Activated gamma-delta T cell (primary cell): ENCODE measurements around the gene TAC4.
A peak's percentile ranks its signal among the peaks of the same experiment; 100 is the strongest.

ENCODE experiments used
- DNase-seq: peaks from one replicate; lab custom pipeline; 2025; lab: John Stamatoyannopoulos, UW
- total RNA-seq, 2 donors: gene quantifications; one replicate each; lab custom pipeline; 2026; lab: John Stamatoyannopoulos, UW

Gene TAC4, protein sequence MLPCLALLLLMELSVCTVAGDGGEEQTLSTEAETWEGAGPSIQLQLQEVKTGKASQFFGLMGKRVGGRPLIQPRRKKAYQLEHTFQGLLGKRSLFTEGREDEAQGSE
- total RNA-seq: 0 reads per million in 2 donors

GRCh38 chr17:49848019-49848473 is at the start of gene TAC4:
TSS of gene TAC4 (minus strand) at chr17:49848069. CDS start at chr17:49848017, 52 bp downstream.
- DNase-seq: no peak

GRCh38 chr17:49896860-49897259 is 49.0 kb upstream of the TAC4 start:
- no peak for DNase-seq

DNA sequence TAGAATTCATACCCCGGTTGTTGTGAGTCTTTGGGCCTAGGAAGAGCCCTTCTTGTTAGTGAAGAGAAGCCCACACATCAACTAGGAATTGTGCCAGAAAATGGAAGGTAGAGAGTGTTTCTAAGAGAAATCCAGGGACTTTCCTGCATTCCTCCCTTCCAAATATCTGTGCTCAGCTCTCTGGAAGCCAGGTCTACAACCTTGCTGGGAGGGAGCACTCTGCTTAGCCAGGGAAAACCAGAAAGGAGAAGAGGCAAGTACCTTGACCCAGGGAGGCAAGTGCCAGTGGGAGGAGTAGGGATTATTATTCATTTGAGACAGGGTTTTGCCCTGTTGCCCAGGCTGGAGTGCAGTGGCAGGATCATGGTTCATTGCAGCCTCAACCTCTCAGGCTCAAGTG is 48.4 kb upstream of the TAC4 start:
- DNase-seq: no peak

GRCh38 chr17:49895812-49896211 is 47.9 kb upstream of the TAC4 start:
- no peak for DNase-seq

- no peak for DNase-seq
Observed at GRCh38 chr17:49894761-49895160, 46.9 kb upstream of the TAC4 start.

- DNase-seq: no peak
Observed at GRCh38 chr17:49891694-49892389, 44.0 kb upstream of the TAC4 start.

DNA sequence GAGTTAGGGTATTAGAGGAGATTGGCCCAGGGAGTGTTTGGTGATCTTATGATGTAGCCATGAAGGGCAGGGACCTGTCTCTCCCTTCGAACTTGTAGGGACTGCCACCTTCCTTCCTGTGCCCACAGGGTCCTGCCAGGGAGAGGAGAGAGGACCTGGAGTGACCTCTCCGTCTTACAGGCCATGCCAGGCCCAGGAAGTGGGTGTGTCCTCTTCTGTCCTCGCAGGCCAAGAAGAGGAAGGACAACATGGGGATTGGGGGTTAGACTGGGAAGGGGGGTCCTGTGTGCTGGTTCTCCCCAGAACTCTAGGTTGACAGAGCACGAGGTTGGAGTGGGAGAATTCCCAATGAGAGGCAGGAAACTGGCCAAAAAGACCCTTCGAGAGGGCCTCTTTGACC is 43.4 kb upstream of the TAC4 start:
- no peak for DNase-seq

DNA sequence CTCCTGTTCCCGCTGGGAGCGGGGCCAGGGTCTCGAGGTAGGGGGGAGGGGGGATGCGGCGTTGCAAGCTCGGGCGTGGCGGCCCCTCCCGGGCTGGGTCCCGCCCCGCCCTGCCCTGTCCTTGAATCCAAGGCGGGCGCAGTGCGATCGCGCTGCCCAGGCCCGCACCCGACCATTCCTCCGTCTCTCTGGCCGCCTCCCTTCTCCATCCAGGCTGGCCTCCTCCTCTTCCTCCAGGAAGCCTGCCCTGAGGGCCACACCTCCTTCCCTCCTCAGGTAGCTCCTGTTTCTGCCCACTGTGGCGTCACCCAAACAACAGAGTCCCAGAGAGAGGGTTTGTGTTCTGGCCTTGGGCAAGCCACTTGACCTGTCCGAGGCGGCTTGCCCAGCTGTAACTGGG is 43.0 kb upstream of the TAC4 start:
- no peak for DNase-seq

- DNase-seq: no peak
Observed at GRCh38 chr17:49890077-49890821, 42.4 kb upstream of the TAC4 start.

- DNase-seq: no peak
Observed at GRCh38 chr17:49889500-49889899, 41.6 kb upstream of the TAC4 start.

DNA sequence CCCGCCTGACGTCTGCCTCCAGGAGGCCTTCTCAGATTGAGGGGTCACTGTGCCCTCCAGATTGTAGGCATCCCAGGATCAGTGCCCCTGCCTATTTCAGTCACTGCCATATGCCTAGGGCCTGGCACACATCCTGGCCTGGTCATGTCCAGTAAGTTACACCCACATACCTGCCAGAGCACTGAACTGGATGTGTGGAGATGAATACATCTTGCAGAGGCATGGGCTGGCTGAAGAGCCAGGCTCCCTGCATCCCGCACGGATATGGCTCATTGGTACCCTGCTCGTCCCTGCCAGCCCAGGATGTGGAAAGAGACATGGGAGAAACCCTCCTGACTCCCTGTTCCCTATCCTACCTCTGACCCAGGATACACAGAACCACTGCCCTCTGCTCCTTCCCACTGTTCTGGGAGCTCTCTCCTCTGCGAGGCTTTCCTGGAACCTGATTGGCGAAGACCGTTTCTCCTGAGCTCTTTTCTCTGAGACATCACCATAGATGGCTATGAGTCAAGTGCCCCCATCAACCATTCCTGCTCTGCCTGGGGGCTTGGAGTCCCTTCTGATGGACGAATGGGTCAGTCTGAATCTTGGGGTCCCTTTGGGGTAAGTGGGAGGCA is 40.0 kb upstream of the TAC4 start:
- DNase-seq: no peak

GRCh38 chr17:49887086-49887743 is 39.3 kb upstream of the TAC4 start:
- no peak for DNase-seq

DNA sequence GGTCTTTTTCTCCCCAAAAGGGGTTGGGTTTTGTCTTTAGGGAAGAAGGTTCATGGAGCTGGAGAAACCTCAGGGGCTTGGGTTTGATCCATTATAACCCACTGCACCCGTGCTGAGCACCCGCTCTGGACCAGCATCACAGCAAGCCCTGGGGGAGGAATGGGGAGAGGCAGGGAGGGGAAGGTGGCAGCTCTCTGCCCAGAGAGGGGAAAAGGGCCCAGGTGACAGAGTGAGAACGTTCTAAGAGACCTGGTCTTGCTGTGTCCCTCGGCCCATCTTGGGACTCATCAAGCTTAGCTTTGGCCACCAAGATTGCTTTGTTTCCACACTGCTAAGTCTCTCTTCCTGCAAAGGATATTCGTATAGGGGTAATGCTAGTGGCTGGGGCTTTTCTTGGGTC is 38.2 kb upstream of the TAC4 start:
- DNase-seq: no peak

DNA sequence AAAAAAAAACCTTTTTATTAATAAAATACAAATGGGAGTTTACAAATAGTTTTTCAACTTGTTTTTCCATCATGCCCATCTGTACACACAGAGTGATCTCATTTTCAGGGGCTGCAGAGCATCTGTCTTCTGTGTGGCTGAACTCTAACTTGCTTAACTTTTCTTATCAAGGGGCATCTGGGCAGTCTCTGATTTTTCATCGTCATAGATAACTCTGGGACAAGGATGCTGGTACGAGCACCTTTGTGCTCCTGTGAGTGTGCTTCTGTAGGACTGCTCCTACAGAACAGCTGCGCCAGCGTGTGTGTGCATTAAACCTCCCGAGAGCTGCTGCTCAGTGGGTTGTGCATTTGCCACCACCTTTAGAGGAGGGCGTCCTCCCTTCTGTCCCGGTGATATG is 34.6 kb upstream of the TAC4 start:
- no peak for DNase-seq

- DNase-seq: no peak
Observed at GRCh38 chr17:49881054-49881402, 33.2 kb upstream of the TAC4 start.

DNA sequence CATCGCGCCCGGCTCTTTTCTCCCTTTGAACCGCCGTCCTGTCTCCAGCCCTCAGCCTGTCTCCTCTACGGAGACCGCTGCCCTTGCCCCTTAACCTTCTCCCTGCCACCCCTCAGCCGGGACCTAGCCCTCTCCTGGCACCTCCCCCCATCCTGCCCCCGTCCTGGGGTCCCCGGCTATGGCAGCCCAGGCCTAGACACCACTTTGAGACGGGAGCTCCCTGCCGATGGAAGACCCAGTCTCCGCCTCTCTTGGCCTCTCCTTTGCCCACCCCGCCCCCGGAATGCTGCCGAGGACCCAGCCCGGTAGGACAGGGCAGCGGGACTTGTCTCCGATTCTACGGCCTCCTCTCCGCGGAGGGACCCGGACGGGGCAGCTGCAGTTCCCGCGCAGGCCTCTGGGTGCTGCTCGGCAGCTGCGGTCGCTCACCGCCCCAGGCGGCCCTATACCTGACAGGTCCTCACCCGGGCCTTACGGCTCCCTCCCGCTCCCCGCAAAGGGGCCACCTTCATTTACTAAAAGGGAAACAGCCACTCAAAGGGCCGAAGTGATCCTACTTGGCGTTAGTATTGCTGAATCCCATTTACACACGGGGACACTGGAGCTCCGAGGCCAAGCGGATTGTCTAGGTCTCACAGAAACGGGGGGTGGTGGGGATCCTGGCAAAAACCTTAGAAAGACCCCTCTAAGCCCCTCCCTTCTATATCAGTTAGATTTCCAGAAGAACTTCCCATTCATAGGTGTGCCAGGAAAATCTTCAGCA is 32.6 kb upstream of the TAC4 start:
- peak; percentile 36 for DNase-seq

DNA sequence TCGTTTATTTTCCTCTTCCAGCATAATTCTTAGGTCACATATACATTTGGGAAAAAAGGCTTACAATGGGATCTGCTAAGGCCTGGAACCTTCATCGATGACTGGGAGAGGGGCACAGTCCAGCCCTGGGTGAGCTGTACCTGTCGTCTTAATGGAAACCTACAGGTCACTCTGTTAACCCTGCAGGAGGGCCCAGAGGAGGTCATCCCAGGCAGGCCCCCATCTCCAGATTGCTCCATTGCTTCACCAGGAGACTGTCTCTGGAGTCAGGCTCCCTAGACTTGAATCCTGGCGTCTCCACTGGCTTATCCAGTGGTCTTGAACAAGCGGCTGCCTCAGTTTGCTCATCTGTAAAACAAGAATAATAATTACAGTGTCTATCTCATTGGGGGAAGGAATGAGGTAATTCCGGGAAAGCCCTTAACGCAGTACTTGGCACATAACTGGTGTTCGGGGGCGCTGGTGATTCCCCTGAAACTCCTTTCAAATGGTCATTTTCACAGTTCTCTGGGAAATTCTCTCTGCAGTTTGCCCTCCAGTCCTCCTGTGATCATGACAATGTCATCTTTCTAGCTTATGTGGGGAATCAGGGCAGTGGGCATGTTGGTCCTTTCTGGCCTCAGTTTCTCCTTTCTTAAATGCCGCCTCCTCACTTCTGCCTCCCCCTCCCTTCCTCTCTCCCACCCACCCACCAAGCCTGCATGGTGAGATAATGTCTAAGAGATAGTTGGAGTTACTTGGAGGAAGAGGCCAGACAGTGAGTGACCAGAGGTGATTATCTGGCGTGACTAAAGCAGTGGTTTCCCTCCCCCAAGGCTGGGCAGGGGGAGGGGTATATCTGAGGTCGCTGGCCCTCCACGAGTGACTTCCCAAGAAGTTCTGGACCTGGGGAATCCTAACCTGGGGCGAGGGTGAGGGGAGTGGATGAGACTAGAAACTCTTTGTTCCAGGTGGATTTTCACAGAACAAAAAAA is 31.3 kb upstream of the TAC4 start:
- DNase-seq: no peak

DNA sequence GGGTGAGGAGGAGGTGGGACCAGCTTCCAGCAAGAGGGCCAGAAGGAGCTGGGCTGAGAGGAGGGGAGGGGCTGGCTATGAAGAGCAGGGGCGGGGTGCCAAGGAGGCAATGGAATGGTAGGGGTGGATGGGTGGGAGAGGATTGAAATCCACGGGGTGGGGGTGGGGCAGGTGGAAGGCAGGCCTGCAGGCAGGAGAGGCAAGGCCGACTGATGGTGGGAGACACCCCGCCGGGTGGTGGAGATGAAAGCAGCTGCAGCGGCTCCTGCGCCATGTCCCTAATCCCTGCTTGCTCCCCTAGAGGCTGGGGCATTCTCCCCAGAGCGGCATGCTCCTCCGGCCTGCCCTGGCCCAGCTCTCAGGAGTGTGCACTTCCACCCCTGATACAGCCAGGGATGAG is 27.8 kb upstream of the TAC4 start:
- DNase-seq: no peak

GRCh38 chr17:49874911-49875310 is 27.0 kb upstream of the TAC4 start:
- DNase-seq: no peak

DNA sequence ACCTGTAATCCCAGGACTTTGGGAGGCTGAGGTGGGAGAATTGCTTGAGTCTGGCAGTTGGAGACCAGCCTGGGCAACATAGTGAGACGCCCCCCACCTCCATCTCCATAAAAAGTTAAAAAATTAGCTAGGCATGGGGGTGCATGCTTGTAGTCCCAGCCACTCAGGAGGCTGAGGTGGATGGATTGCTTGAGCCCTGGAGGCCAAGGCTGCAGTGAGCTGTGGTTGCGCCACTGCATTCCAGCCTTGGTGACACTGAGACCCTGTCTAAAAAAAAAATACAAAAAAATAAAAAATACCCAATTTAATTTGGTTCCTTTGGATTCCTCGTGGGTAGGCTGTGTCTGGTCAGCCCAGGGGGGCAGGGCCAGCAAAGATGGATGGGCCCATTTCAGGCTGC is 26.1 kb upstream of the TAC4 start:
- DNase-seq: no peak
